Kidney (tissue), 14 donors: Measurements from ENCODE around the gene P2RX4. TPM values are rescaled to one million over a fixed set of nuclear protein-coding genes. Genes with fewer than 3 reads are reported as not detected.
A peak's percentile ranks its signal among the peaks of the same experiment; 100 is the strongest.

Experiments
- DNase-seq, 5 donors: peaks; one replicate each; pipeline ENCODE4 v3.0.0-alpha.2; 2013 to 2020
- FAIRE-seq: peaks from 2 replicates; lab custom pipeline; 2012; peaks lifted over from hg19 to GRCh38; lab: Jason Lieb, UNC
- H3K27ac ChIP-seq, 2 donors: one replicate each; pipeline ENCODE4 v1.7.0; 2013; ENCODE audit warnings: low read depth in 2 of 2, low read length in 2 of 2, inconsistent platforms in 1 of 2
- H3K27me3 ChIP-seq: one replicate; pipeline ENCODE4 v1.7.1; 2013; ENCODE audit warnings: low read length, inconsistent platforms; ENCODE audit not compliant: control insufficient read depth, insufficient read depth
- H3K36me3 ChIP-seq, 3 donors: one replicate each; pipeline versions ENCODE4 v1.7.0 to v1.7.1; 2013; ENCODE audit warnings: low read length in 3 of 3, control low read depth in 1 of 3, inconsistent platforms in 1 of 3; ENCODE audit not compliant: insufficient read depth in 3 of 3, control insufficient read depth in 2 of 3
- H3K4me1 ChIP-seq, 3 donors: one replicate each; pipeline versions ENCODE4 v1.7.0 to v1.7.1; 2013; ENCODE audit warnings: low read length in 3 of 3, inconsistent platforms in 1 of 3, low read depth in 1 of 3; ENCODE audit not compliant: control insufficient read depth in 2 of 3, insufficient read depth in 2 of 3
- H3K4me3 ChIP-seq, 3 donors: one replicate each; pipeline versions ENCODE4 v1.7.0 to v1.8.1; 2013; ENCODE audit warnings: low read length in 3 of 3, control low read depth in 1 of 3, inconsistent platforms in 1 of 3
- H3K9ac ChIP-seq, 3 donors: one replicate each; pipeline versions ENCODE4 v1.7.0 to v1.7.1; 2013; ENCODE audit warnings: low read length in 3 of 3, control low read depth in 1 of 3, inconsistent platforms in 1 of 3
- H3K9me3 ChIP-seq, 3 donors: one replicate each; pipeline versions ENCODE4 v1.7.0 to v1.7.1; 2013; ENCODE audit warnings: low read length in 3 of 3, control low read depth in 1 of 3, inconsistent platforms in 1 of 3; ENCODE audit not compliant: control insufficient read depth in 2 of 3, insufficient read depth in 1 of 3
- intact Hi-C: fragments of 100-400 bp; cut with DNase I; formaldehyde crosslinking; loops from one replicate; pipeline ENCODE4 v1.11.1; 2022
- polyA plus RNA-seq: library from polyadenylated mRNA; stranded (reverse); fragments of 350-450 nt; fragmentation: Illumina TruSeq; extraction: RNeasy Lipid Tissue Mini Kit (QIAGEN cat#74804); gene quantifications from one replicate; pipeline ENCODE4 v1.2.3, GENCODE V29; 2014; ENCODE audit warnings: low read depth, low replicate concordance; ENCODE audit not compliant: insufficient read depth
- total RNA-seq: library from RNA; stranded (reverse); fragmentation: NEBNext Ultra II Directional; extraction: Animal tissue kit (Norgen Biotek cat#: 25700); gene quantifications from one replicate; pipeline ENCODE4 v1.2.1, GENCODE V29; 2021
- TF ChIP-seq, protein P1 (sequence below): IDR thresholded peaks from 3 replicates; pipeline ENCODE4 v1.5.1; 2012; ENCODE audit warnings: mild to moderate bottlenecking, moderate library complexity, borderline replicate concordance; ENCODE audit not compliant: insufficient read depth; ENCODE audit errors: extremely low read depth
- donor health status: control.
- donor health status: control.
- donor health status: control.
- donor health status: control.
- donor health status: control.
- donor health status: DM: yes; HTN: yes; CAD: no.
- donor health status: Normal renal cell carcinoma (clear cell type).

The P2RX4 gene
- total and polyA plus RNA-seq, 2 donors from 2014 or later, result 28.8 to 36.2 TPM

DNA sequence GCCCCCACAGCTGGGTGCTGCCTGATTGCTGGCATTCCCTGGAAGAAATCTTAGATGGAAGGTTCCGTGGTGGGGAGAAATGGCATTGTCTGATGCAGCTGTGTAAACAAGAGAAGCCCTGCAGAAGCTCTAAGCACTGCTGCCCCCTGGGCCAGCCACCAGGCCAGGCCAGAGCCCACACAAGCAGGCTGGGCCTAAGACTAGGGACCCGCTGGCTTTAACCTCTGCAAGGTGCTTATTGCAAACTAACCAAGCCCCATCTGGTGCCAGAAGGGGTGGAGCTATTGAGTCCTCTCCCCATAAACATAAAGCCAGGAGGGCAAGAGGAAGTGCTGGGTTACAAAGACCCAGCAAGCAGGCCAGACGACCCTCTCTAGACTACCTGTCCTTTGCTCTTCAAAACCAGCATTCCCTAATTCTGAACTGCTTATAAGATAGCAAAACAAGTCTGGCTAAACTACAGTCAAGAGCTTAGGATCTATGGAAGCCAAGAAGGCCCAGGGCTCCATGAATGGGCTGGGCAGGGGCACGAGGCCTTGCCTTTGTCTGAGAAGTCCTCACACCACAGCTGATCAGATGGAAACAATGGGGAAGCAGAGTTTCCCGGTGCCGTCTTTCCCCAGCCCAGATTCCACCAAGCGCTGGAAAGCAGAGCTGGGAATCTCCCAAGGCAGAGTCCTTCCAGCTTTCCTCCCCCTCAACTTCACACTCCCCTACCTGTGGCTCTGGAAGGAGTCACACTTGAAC, 28.8 kb downstream of the P2RX4 start:
- intact Hi-C loops, result no loop called here
- peak in 3 of 5 donors; percentile 46 to 64 (median 64) for DNase-seq
- TF ChIP-seq, protein P1, sequence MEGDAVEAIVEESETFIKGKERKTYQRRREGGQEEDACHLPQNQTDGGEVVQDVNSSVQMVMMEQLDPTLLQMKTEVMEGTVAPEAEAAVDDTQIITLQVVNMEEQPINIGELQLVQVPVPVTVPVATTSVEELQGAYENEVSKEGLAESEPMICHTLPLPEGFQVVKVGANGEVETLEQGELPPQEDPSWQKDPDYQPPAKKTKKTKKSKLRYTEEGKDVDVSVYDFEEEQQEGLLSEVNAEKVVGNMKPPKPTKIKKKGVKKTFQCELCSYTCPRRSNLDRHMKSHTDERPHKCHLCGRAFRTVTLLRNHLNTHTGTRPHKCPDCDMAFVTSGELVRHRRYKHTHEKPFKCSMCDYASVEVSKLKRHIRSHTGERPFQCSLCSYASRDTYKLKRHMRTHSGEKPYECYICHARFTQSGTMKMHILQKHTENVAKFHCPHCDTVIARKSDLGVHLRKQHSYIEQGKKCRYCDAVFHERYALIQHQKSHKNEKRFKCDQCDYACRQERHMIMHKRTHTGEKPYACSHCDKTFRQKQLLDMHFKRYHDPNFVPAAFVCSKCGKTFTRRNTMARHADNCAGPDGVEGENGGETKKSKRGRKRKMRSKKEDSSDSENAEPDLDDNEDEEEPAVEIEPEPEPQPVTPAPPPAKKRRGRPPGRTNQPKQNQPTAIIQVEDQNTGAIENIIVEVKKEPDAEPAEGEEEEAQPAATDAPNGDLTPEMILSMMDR, result no peak
- no peak for FAIRE-seq
- Histone ChIP-seq H3K9me3 (no peaks in the 10 kb centered on the region), H3K27ac (no peak overlapping the region), H3K4me3 (no peak overlapping the region), H3K36me3 (peaks cover 0 to 9% (median 5%) of the 10 kb centered on the region in 3 donors), H3K9ac (no peak overlapping the region), H3K27me3 (no peaks in the 10 kb centered on the region), H3K4me1 (peaks cover 0 to 6% (median 0%) of the 10 kb centered on the region in 3 donors)

DNA sequence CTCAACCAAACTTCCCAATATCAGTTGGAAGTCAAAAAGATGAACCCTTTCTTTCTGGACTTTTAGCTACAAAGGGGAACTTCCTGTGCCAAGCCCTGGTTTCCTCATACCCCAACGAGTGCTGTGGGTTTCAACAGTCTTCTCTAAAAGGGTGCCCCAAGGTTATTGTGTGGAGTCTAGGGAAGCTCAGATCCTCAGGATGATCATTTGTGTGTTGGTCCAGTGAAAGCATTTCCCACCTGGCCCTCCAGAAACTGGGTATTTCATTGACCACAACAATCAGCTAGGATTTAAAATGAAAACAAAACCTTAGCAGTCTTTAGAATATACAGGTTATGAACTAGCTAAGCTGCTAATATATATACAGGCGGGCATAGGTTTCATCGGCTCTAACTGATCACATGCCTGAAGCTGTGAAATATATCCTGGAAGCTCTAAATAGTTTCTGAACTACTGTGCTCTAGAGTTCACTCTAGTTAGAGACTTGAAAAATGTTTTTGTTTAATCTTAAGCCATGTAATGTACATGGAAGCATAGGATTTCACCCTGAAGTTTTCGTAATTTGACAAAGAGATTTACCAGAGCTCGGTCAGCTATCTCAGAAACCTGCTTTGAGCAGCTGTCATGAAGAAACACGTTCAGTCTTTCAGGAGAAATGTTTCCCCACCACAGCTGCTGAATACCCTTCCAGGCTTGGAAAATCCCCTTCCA, 29.6 kb downstream of the P2RX4 start:
- TF ChIP-seq, protein P1, result no peak
- H3K4me3 ChIP-seq, result no peak overlapping the region
- no peaks in the 10 kb centered on the region for H3K27me3 ChIP-seq
- no peak for DNase-seq
- FAIRE-seq, result no peak
- no peak overlapping the region for H3K27ac ChIP-seq
- no peak overlapping the region for H3K9ac ChIP-seq
- no peaks in the 10 kb centered on the region for H3K9me3 ChIP-seq
- H3K36me3 ChIP-seq, result peaks cover 0 to 12% (median 5%) of the 10 kb centered on the region in 3 donors
- H3K4me1 ChIP-seq, result peaks cover 0 to 6% (median 0%) of the 10 kb centered on the region in 3 donors
- intact Hi-C loops, result no loop called here

DNA sequence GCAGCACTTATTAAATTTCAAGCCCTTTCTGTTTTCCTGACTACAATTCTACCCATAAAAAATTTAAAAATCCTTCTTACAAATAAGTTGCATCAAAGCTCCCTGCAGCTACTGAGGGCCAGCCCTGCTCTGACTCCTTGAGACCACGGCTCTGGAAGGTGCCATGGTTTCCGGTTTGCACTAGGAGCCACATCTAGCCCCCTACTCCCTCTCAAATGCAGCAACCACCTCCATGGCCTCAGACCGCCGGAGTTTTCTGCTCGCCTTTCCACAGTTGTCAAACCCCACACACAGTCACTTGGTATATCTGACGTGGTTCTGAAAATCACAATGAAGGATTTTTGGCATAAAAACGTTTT, 30.1 kb downstream of the P2RX4 start:
- no peak for DNase-seq
- peak overlapping the region in 1 of 2 donors; percentile 28 for H3K27ac ChIP-seq
- no peak overlapping the region for H3K9ac ChIP-seq
- FAIRE-seq, result no peak
- peaks cover 0 to 6% (median 0%) of the 10 kb centered on the region in 3 donors for H3K4me1 ChIP-seq
- no peaks in the 10 kb centered on the region for H3K27me3 ChIP-seq
- peak overlapping the region in 1 of 3 donors; percentile 24 for H3K4me3 ChIP-seq
- no peaks in the 10 kb centered on the region for H3K9me3 ChIP-seq
- TF ChIP-seq, protein P1, result no peak
- intact Hi-C loops, result no loop called here
- peaks cover 0 to 12% (median 5%) of the 10 kb centered on the region in 3 donors for H3K36me3 ChIP-seq
